SK-N-MC (cell line): ENCODE measurements around the gene CREB5.

Experiments
- EZH2 ChIP-seq: fragments of 200-600 bp; sonication (generic); IDR thresholded peaks from one replicate; pipeline ENCODE4 v1.6.1; 2017; ENCODE audit warnings: antibody characterized with exemption
- FOXP2 ChIP-seq: optimal IDR thresholded peaks from 2 replicates; pipeline ENCODE3; 2011; ENCODE audit warnings: mild to moderate bottlenecking, moderate library complexity; ENCODE audit not compliant: insufficient read depth; ENCODE audit errors: extremely low read length, control extremely low read depth
- POLR2AphosphoS5 ChIP-seq: IDR thresholded peaks from 2 replicates; pipeline ENCODE4 v1.6.1; 2012; ENCODE audit warnings: mild to moderate bottlenecking, low read depth, low read length, borderline replicate concordance

- TF ChIP-seq POLR2AphosphoS5 (no peak), EZH2 (no peak), FOXP2 (no peak)
These were observed 22.2 kb downstream of the CREB5 start for GRCh38 chr7:28434510-28434909.
